ENCODE measurements around the gene CX3CR1.

Gene CX3CR1

DNA sequence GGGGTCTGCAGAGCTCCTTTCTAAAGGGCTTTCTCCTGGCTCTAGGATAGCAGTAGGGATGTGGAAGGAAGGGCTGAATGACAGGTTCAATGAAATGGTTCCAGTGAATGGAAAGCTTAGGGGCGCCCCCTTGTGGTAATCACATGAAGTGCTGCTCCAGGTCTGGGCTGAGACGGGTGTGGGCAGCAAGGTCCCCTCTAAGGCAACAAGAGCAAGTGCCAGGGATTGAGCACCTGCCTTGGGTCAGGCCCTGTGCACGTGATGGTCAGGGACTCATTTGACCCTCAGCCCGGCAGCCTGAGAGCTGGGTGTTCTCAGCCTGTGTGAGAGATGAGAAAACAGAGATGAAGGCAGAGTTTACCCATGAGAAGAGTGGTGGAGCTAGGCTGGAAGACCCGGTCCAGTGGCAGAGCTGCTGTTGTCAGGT is 12.1 kb upstream of the CX3CR1 start:
- H3K4me3 ChIP-seq (ENCODE audit: low read depth, low read length), result no peak overlapping the region
- DNase-seq (ENCODE audit: low read depth), result peak; percentile 75
- TF ChIP-seq CTCF (IDR thresholded peaks at IDR 0.05; ENCODE audit: insufficient read depth, low read depth, low read length, missing control alignments), result peak; percentile 91

DNA sequence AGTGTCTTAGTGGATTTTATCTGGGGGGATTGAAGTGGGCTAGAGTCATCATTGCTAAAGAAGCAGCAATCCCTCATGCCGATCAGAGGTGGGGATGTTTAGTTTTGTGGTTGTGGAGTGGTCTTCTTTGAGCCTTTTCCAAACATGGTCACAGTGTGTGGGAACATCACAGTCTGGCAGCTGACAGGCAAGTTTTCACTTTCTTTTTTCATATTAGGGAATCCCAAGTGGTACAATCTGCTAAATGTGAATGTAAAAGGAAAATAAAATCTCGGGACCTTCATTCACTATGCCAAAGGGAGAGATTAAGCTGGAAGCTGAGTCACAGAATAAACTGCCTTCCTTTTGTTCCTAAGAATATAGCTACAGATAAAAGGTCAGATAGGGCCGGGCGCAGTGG is 10.4 kb upstream of the CX3CR1 start:
- no peak overlapping the region for H3K4me3 ChIP-seq (ENCODE audit: low read depth, low read length)
- DNase-seq (ENCODE audit: low read depth), result peak; percentile 30
- no peak for TF ChIP-seq CTCF (IDR thresholded peaks at IDR 0.05; ENCODE audit: insufficient read depth, low read depth, low read length, missing control alignments)

DNA sequence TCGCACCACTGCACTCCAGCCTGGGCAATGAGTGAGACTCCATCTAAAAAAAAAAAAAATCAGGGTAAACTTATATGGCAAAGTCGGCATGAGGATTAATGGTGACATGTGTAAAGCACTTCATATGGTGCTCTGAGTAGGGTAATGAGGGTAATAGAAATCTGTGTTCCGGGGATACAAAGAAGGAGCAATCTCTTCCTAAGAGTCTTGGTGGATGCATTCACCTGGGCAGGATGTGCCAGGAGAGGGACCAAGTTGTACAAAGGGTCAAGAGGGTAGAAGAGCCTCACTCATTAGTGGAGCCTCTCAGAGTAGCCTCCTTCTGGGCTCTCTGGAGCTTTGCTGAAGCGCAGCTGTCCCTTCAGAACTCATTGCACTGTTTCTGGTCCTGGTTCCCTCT is 9.3 kb upstream of the CX3CR1 start:
- H3K4me3 ChIP-seq (ENCODE audit: low read depth, low read length), result no peak overlapping the region
- no peak for DNase-seq (ENCODE audit: low read depth)
- TF ChIP-seq CTCF (IDR thresholded peaks at IDR 0.05; ENCODE audit: insufficient read depth, low read depth, low read length, missing control alignments), result no peak

GRCh38 chr3:39288300-39288808 is 8.5 kb upstream of the CX3CR1 start:
- H3K4me3 ChIP-seq (ENCODE audit: low read depth, low read length), result no peak overlapping the region
- DNase-seq (ENCODE audit: low read depth), result peak; percentile 98
- TF ChIP-seq CTCF (IDR thresholded peaks at IDR 0.05; ENCODE audit: insufficient read depth, low read depth, low read length, missing control alignments), result peak; percentile 95

- no peak for TF ChIP-seq CTCF (IDR thresholded peaks at IDR 0.05; ENCODE audit: insufficient read depth, low read depth, low read length, missing control alignments)
- no peak for DNase-seq (ENCODE audit: low read depth)
- H3K4me3 ChIP-seq (ENCODE audit: low read depth, low read length), result no peak overlapping the region
Observed at GRCh38 chr3:39287216-39288164, 7.7 kb upstream of the CX3CR1 start.

GRCh38 chr3:39286771-39287170 is 6.9 kb upstream of the CX3CR1 start:
- no peak for TF ChIP-seq CTCF (IDR thresholded peaks at IDR 0.05; ENCODE audit: insufficient read depth, low read depth, low read length, missing control alignments)
- DNase-seq (ENCODE audit: low read depth), result no peak
- H3K4me3 ChIP-seq (ENCODE audit: low read depth, low read length), result no peak overlapping the region

All from GM12865 (cell line).